Fibroblast of the aortic adventitia (primary cell): ENCODE data around the gene PIM3. TPM values are rescaled to one million over a fixed set of nuclear protein-coding genes. Genes with fewer than 3 reads are reported as not detected.

Experiments used
- DNase-seq: peaks from one replicate; pipeline ENCODE4 v3.0.0-alpha.2; 2010; ENCODE audit warnings: low read depth
- H3K4me3 ChIP-seq: 2 replicates; pipeline ENCODE4 v1.5.1; 2011; ENCODE audit warnings: low read depth, mild to moderate bottlenecking, control low read depth, low read length, moderate library complexity
- total RNA-seq: library from RNA; depleted of rRNA; stranded (reverse); fragments of >200 nt; gene quantifications from 2 replicates; pipeline ENCODE4 v1.2.3, GENCODE V29; 2012; ENCODE audit warnings: low replicate concordance
- TF ChIP-seq, protein P1 (sequence below): IDR thresholded peaks from 2 replicates; pipeline ENCODE4 v1.5.1; 2011; ENCODE audit warnings: mild to moderate bottlenecking, low read length, control low read depth, inconsistent platforms; ENCODE audit not compliant: insufficient read depth

The PIM3 gene
- total RNA-seq, 1 donor = 15.2 TPM

DNA sequence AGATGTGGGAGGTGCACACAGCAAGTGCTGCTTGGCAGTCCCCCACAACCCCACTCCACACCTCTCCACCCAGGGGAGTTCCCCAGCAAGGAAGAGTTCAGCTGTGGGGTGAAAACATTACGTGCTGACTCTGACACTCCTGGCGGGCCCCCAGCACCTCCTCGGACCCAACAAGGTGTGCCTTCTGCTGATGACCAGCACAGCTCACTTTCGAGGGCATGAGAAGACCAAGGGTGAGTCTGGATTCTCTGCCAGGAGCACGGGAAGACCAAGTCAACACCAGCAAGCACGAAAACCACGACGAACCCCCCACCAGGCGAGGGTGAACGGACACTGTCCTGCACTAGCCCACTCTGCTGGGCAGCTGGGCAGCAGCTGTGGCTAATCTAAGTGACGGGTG is 43.7 kb upstream of the PIM3 start:
- no peak for DNase-seq
- no peak overlapping the region for H3K4me3 ChIP-seq
- TF ChIP-seq, protein P1, sequence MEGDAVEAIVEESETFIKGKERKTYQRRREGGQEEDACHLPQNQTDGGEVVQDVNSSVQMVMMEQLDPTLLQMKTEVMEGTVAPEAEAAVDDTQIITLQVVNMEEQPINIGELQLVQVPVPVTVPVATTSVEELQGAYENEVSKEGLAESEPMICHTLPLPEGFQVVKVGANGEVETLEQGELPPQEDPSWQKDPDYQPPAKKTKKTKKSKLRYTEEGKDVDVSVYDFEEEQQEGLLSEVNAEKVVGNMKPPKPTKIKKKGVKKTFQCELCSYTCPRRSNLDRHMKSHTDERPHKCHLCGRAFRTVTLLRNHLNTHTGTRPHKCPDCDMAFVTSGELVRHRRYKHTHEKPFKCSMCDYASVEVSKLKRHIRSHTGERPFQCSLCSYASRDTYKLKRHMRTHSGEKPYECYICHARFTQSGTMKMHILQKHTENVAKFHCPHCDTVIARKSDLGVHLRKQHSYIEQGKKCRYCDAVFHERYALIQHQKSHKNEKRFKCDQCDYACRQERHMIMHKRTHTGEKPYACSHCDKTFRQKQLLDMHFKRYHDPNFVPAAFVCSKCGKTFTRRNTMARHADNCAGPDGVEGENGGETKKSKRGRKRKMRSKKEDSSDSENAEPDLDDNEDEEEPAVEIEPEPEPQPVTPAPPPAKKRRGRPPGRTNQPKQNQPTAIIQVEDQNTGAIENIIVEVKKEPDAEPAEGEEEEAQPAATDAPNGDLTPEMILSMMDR = no peak

DNA sequence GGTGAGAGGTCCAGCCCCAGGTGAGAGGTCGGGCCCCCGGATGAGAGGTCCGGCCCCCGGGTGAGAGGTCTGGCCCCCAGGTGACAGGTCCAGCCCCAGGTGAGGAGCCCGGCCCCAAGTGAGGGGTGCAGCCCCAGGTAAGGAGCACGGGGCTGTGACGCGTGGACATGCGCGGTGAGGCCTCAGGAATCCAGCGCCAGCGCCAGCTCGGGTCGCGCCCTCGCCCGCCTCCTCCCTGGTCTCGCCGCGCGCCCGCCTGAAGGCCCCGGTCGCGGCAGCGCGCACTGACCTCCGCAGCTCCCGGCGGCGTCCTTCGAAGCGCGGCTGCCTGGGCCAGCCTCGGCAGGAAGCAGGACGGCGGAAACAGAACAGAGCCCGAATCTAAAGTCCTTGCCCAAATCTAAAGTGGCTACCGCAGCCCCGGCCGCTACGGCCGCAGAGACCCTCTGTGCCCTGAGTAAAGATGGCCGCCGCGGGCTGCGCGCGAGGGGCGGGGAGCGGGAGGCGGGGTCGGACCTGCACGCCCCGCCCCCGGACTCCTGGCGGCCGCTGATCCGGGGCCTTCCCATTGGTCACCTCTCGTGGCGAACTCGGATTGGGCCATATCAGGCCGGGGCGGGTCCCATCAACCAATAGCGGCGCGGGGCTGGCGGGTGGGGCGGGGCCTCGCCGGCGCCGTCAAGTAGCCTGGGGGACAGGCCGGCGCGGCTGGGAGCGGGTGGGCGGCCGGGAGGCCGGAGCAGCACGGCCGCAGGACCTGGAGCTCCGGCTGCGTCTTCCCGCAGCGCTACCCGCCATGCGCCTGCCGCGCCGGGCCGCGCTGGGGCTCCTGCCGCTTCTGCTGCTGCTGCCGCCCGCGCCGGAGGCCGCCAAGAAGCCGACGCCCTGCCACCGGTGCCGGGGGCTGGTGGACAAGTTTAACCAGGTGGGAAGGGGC is 42.3 kb upstream of the PIM3 start, which contains the start of the genes ALG12 and CRELD2:
ALG12 (minus strand) TSS at position 465 of the 937 bp plus-strand sequence. CDS start 4,673 bp downstream, outside the sequence.
CRELD2 (plus strand) TSS at position 661 of the 937 bp plus-strand sequence; CDS start at position 797, 136 bp downstream.
- peak within 1 kb of the TSS; percentile 92 for H3K4me3 ChIP-seq
- TF ChIP-seq, protein P1 = no peak
- DNase-seq = peak; percentile 94

DNA sequence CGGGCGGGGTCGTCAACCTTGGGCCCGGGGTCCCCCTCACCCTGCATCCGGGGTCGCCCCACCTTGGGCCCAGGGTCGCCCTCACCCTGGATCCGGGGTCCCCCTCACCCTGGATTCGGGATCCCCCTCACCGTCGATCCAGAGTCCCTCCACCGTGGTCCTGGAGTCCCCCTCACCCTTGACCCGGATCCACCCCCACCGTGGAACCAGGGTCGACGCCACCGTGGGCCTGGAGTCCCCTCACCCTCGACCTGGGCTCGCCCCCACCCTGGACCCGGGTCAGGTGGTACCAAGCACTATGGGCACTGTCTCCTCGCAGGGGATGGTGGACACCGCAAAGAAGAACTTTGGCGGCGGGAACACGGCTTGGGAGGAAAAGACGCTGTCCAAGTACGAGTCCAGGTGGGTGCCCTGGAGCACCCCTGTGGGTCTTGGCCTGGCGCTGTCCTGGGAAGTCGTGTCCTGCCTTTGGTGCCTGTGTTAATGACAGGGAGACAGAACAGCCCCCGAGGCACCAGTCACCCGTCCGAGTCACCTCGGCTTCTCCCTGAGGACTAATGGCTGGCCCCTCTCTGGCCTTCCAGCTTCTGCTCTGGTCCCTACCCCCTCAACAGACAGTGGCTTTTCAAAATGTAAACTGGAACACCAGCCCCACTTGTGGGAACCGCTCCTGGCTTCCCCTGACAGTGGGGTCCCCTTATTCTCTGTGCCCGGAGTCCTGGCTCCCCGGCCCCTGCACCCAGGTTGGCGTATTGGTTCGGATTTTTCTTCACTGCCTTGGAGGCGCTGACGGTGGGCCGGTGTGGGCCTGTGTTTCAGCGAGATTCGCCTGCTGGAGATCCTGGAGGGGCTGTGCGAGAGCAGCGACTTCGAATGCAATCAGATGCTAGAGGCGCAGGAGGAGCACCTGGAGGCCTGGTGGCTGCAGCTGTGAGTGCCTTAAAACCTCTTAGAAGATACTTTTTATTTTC is 41.4 kb upstream of the PIM3 start:
- no peak for DNase-seq
- TF ChIP-seq, protein P1 = no peak
- peak overlapping the region; percentile 73 for H3K4me3 ChIP-seq

DNA sequence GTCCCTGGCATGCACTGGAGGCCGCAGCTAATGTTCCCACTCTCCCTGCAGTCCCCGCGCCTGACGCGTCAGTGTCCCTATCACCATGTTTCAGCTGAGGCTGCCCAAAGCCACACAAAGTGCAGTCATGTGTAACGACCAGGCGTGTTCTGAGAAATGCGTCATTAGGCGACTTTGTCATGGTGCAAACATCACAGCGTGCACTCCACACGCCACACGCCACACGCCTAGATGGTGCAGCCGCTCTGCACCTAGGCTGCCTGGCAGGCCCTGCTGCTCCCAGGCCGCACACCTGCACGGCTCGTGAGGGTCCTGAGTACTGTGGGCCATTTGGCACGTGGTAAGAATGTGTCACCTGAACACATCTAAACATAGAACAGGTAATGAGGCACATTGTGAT is 39.7 kb upstream of the PIM3 start:
- TF ChIP-seq, protein P1 = no peak
- DNase-seq = no peak
- no peak overlapping the region for H3K4me3 ChIP-seq

DNA sequence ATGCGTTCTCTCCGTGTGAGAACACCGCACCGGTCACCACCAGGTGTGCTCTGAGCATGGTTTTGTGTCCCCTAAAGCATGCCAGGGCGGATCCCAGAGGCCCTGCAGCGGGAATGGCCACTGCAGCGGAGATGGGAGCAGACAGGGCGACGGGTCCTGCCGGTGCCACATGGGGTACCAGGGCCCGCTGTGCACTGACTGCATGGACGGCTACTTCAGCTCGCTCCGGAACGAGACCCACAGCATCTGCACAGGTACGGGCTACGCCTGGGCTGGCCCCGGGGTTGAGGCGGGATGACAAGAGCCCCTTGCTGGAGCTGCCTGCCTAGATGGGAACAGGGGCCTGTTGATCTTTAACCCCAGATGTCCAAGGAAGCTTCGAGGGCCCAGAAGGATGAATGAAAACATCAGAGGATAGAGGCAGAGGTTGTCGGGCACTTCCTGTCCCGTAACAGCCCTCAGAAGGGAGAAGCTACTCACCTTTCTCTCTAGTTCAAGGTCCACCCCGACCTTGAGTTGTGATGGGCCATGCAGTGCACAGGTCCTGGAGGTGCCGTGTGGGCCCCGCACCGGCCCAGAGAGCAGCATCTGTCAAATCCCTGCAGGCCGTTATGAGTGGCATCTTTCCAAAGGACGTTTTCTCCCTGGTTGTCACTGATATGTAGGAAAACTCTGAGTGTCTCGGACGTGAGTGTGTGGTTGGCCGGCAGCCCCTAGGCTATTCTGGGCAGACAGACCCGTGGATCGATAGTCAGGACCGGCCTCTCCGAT is 38.9 kb upstream of the PIM3 start:
- DNase-seq = no peak
- no peak overlapping the region for H3K4me3 ChIP-seq
- TF ChIP-seq, protein P1 = no peak

DNA sequence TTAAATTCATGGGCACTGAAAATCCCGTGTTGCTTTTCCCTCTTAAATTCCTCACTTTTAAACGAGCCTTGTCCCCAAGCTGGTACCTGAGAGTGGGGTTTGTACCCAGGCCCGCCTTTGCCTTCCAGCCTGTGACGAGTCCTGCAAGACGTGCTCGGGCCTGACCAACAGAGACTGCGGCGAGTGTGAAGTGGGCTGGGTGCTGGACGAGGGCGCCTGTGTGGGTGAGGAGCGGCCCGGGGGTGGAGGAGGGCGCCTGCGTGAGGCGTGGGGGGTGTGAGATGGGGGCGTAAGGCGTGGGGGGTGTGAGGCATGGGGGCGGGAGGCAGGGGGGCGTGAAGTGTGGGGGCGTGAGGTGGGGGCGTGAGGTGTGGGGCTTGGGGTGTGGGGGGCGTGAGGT is 38.1 kb upstream of the PIM3 start:
- DNase-seq = no peak
- TF ChIP-seq, protein P1 = no peak
- H3K4me3 ChIP-seq = no peak overlapping the region
